GOT3 (cell line): ENCODE results near the gene UBASH3B.

Experiments used
- DNase-seq: peaks from one replicate; lab custom pipeline; 2025; ENCODE audit warnings: mixed read lengths; lab: John Stamatoyannopoulos, UW

The UBASH3B gene

GRCh38 chr11:122732342-122733315 lies 77.1 kb downstream of the UBASH3B start:
- DNase-seq: no peak

- no peak for DNase-seq
Measured at GRCh38 chr11:122733318-122733717, 77.8 kb downstream of the UBASH3B start.

DNA sequence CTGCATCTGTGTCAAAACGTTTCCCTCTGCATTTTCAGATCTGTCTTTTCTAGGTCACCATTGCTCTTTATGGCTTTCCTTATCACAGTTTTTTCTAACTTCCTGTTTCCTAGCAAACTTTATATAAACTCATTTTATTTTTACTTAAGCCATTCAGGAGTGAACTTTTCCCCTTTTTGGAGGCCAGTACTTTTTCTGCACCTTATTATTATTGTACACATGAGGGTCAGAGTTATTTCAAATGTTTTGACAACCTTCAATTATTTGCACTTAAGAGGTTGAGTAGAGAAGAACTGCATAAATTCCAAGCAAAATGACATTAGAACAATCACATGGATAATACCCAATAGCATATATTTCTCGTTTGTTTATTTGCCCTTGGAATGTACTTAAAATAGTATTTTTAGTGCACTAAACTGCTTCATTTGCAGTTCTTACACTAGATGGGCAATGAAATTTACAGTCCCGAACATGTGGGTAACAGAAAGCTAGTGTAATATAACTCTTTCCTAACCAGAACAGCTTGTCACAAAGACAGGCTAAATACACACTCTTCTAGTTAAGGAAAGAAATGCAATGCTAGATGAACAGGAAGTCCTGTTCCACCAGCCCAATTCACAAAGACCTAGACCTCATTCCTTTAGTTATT lies 79.5 kb downstream of the UBASH3B start:
- DNase-seq: no peak

DNA sequence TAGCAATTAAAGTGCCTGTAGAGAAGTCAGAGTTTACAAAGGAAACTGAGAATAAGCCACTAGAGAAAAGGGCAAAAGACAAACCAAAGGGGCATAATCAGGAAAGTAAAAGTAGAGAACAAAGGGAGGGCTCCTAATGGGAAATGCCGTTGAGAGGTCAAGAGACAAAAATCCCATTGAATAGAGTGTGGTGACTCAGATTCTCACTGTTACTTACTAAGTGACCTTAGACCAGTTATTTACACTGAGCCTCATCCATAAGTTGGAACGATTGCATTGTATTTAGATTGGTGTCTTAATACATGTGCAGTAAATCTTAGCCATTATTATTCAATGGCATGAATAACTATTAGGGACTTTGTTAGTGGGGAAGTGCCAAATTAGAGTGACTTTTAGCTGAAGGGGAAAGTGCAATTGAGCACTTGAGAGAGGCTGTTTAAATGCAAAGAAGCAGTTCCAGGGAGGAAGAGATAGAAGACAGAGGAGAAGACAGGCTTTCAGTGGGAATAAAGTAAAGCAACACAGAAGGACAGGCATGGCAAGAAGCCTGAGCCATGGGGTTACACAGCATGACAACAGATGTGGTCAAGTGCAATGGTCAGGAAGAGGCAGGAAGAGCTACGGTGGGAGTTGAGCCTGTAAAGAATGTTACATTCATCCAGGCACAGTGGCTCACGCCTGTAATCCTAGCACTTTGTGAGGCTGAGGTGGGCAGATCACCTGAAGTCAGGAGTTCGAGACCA lies 82.6 kb downstream of the UBASH3B start:
- no peak for DNase-seq

- DNase-seq: no peak
Measured at GRCh38 chr11:122741613-122742300, 86.2 kb downstream of the UBASH3B start.

DNA sequence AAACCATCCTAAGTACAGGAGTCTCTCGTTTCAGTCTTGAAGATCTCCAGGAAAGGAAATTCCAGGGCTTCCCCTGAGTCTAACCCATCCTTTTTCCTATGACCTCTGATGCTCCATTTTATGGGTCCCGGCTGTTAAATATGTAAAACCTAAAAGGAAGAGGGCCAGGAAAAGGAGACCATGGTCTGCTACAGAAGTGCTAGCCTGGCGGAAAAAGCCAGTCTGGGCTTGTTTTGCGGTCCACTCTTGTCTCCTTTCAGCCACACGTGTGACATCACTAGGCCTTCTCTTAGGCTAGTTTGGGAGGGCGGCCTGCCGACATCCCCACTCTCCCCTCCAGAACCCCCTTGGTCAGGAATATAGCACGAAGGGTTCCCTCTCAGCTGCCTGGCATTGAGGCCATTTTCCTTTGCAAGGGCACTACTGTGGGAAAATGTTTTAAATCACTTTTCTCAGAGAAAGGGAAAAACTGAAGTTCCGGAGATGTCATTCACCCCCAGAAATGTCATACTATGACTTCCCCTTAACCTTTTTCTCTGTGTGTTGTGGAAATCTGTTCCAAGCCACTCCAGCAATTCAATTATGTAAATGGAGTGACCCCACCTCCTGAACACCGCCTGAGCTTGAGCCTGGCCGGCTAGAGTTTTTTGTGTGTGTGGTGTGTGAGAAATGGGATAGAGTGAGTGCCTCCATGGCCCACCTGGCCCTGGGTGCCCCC lies 86.9 kb downstream of the UBASH3B start:
- no peak for DNase-seq

- DNase-seq: no peak
Measured at GRCh38 chr11:122743097-122743741, 87.7 kb downstream of the UBASH3B start.

DNA sequence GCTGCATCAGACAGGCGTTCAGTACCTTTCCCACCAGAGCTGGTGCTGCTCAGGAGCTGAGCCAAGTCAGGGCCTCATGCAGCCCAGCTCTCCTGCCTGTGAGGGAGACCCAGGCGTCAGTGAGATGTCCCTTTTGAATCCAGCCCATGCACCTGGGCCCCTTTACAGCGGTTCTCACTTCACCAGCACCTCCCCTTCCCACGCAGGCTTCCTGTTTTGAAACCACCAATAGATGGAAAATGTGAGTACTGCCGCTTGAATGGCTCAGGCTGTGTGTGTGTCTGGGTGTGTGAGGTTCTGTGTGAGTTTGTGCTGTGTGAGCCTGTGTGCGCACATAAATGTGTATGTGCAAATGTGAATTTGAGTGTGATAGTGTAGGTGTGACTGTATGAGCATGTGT lies 88.4 kb downstream of the UBASH3B start:
- no peak for DNase-seq

- no peak for DNase-seq
Measured at GRCh38 chr11:122744357-122744756, 88.8 kb downstream of the UBASH3B start.

GRCh38 chr11:122745111-122745510 lies 89.6 kb downstream of the UBASH3B start:
- DNase-seq: no peak

- no peak for DNase-seq
Measured at GRCh38 chr11:122746050-122746478, 90.5 kb downstream of the UBASH3B start.

- no peak for DNase-seq
Measured at GRCh38 chr11:122746611-122747244, 91.2 kb downstream of the UBASH3B start.

DNA sequence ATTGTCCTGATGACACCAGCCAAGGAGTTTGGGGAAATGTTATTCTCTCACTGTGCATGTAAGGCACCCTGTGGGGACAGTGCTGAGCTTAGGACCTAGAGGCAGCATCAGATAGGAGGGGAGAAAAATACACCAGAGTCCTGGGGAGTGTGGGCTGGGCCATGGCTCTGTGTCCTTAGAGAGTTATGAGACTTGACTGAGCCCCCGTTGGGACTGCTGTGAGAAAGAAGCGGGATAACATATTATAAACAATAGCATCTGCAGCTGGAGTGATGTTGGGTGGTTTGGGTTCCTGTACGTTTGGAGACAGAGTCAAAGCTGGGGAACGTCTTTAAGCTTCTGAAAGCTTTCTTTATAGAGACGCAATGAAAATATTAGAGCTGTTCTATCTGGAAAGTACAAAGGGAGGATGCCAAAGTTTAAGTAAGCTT lies 91.8 kb downstream of the UBASH3B start:
- no peak for DNase-seq

GRCh38 chr11:122749005-122749687 lies 93.6 kb downstream of the UBASH3B start:
- no peak for DNase-seq

GRCh38 chr11:122750049-122750448 lies 94.5 kb downstream of the UBASH3B start:
- DNase-seq: no peak

- DNase-seq: no peak
Measured at GRCh38 chr11:122751292-122752070, 96.0 kb downstream of the UBASH3B start.

DNA sequence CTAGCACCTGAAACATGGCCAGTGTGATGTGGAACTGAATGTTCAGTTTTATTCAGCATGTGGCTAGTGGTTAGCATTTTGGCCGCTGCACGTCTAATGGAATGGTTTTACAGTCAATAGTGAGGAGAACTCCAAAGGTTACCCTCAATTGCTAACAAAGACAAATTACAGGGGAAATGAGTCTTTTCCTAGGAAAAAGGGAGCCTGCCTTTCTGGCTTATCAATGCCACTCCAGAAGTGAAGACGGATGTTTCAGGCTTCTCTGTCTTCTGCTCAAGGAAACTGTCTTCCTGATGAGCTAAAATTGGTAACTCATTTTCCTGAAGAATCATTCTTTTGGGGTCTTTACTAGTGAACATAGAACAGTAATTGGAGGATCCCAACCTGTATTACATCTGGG lies 98.5 kb downstream of the UBASH3B start:
- no peak for DNase-seq

DNA sequence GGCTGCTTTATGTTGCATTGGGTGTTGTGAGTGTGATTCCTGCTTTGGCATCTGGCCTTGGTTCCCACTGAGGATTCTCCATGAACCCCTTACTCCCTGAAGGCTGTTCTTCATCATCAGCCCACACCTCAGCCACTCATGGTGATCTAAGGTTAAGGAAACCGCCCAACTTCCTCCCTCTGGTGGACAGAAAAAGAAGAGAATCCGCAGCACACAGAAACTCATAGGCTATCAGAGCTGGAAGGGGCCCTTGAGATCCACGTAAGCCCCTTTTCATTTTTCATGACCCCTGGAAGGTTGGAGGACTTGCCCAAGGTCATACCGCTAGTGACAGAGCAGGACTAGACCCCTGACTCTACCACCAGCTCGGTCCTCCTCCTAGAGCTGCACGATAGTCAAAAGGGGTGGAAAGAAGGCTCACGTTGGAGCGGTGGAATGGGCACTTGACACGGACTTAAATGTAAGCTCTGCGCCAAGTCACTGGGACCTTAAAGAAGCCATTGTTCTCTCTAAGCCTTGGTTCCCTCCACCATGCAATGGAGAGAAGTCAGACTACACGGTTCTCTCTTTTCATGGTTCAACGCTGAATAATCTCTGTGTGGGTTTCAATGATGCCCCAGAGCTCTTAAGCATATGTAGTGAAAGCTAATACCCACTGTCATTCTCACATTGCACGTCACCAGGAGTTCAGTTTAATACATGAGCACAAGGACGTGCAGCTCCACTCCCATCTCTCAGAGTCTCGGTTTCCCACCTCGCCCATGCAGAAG lies 99.2 kb downstream of the UBASH3B start:
- no peak for DNase-seq
